Esophagus squamous epithelium (tissue), 4 donors: ENCODE data around the gene E2F2.

Experiments used
- POLR2A ChIP-seq, 4 donors: fragments of 450-650 bp; IDR thresholded peaks; one replicate each; pipeline ENCODE4 v1.6.1; 2017; ENCODE audit warnings: antibody characterized with exemption in 4 of 4, mild to moderate bottlenecking in 4 of 4, moderate library complexity in 3 of 4
- TF ChIP-seq, protein P1 (sequence below), 6 experiments: fragments of 450-650 bp in 4 of 6; fragments of 200-600 bp in 2 of 6; sonication (generic) in 2 of 6; IDR thresholded peaks; one replicate each; pipeline ENCODE4 v1.5.1; 2016 to 2019; ENCODE audit warnings: antibody characterized with exemption in 6 of 6, mild to moderate bottlenecking in 4 of 6, moderate library complexity in 4 of 6

DNA sequence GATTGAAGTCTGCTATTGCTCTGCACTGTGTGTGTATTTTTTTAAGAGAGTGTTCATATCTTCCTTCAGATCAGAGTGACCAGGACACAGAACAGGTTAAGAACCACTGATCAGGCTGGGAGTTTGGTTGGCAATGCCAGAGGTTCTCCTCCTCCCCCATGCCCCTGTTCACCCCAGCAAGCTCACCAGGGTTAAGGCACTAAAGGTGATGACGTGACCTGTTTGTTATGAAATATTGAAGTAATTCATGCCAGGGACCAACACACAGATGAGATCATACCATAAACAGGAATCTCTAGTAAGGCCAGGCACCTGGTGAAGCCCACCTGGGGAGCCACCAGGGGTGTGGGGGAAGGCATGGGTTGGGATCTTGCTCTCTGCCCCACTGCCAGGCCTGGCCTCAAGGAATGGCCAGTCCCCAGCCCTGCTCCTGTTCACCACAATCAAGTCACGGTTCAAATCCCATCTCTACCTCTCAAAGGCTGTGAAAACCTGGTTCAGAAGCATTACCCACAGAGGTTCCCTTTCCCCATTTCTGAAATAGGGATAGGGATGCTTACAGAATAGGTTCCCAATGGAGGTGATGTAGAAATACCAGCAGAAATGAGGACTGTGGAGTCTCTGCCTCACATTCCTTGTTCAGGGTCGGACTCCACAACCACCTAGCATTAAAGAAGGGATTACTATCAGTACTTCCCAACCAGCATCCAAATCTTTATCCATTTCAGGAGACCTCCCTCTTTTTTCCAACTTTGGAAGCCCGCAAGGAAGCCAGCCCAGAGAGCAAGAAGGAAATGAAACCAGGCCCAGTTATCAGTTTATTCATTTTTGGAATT, 25.8 kb upstream of the E2F2 start:
- TF ChIP-seq, protein P1, sequence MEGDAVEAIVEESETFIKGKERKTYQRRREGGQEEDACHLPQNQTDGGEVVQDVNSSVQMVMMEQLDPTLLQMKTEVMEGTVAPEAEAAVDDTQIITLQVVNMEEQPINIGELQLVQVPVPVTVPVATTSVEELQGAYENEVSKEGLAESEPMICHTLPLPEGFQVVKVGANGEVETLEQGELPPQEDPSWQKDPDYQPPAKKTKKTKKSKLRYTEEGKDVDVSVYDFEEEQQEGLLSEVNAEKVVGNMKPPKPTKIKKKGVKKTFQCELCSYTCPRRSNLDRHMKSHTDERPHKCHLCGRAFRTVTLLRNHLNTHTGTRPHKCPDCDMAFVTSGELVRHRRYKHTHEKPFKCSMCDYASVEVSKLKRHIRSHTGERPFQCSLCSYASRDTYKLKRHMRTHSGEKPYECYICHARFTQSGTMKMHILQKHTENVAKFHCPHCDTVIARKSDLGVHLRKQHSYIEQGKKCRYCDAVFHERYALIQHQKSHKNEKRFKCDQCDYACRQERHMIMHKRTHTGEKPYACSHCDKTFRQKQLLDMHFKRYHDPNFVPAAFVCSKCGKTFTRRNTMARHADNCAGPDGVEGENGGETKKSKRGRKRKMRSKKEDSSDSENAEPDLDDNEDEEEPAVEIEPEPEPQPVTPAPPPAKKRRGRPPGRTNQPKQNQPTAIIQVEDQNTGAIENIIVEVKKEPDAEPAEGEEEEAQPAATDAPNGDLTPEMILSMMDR (IDR thresholded peaks at IDR 0.05), result no peak
- no peak for TF ChIP-seq POLR2A (IDR thresholded peaks at IDR 0.05)
